Esophagus muscularis mucosa (tissue), 4 donors: ENCODE measurements around the gene ZNF503.

Source experiments
- EP300 ChIP-seq: sonication (generic); formaldehyde crosslinking; IDR thresholded peaks from one replicate; pipeline ENCODE4 v1.6.1; 2017; ENCODE audit warnings: antibody characterized with exemption
- POLR2A ChIP-seq: fragments of 450-650 bp; IDR thresholded peaks from one replicate; pipeline ENCODE4 v1.6.1; 2017; ENCODE audit warnings: antibody characterized with exemption, moderate library complexity, mild to moderate bottlenecking, low read depth
- POLR2AphosphoS5 ChIP-seq, 2 donors: sonication (generic); formaldehyde crosslinking; IDR thresholded peaks; one replicate each; pipeline ENCODE4 v1.6.1; 2017; ENCODE audit warnings: antibody characterized with exemption in 2 of 2
- TF ChIP-seq, protein P1 (sequence below), 3 experiments: fragments of 200-600 bp in 2 of 3; fragments of 450-650 bp in 1 of 3; sonication (generic) in 2 of 3; IDR thresholded peaks; one replicate each; pipeline ENCODE4 v1.5.1; 2017 to 2019; ENCODE audit warnings: antibody characterized with exemption in 3 of 3, mild to moderate bottlenecking in 2 of 3, moderate library complexity in 1 of 3

DNA sequence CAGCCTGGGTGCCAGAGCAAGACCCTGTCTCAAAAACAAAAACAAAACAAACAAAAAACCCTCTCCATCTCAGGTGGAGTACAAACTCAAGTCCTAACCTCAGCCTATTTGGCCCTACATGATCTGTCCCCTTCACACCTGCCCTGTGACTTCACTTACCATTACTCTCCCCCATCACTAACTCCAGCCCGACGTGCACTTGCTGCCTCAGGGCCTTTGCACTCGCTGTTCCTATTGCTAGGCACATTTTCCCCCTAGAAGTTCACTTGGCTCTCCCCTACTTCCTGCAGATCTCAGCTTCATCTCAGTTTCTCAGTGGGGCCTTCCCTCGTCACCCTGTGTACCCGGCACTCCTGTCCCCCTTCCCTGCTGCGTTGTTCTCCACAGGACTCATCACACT, 21.3 kb upstream of the ZNF503 start:
- TF ChIP-seq POLR2A (no peak), POLR2AphosphoS5 (IDR thresholded peaks at IDR 0.05) (no peak), EP300 (no peak)
- TF ChIP-seq, protein P1, sequence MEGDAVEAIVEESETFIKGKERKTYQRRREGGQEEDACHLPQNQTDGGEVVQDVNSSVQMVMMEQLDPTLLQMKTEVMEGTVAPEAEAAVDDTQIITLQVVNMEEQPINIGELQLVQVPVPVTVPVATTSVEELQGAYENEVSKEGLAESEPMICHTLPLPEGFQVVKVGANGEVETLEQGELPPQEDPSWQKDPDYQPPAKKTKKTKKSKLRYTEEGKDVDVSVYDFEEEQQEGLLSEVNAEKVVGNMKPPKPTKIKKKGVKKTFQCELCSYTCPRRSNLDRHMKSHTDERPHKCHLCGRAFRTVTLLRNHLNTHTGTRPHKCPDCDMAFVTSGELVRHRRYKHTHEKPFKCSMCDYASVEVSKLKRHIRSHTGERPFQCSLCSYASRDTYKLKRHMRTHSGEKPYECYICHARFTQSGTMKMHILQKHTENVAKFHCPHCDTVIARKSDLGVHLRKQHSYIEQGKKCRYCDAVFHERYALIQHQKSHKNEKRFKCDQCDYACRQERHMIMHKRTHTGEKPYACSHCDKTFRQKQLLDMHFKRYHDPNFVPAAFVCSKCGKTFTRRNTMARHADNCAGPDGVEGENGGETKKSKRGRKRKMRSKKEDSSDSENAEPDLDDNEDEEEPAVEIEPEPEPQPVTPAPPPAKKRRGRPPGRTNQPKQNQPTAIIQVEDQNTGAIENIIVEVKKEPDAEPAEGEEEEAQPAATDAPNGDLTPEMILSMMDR (IDR thresholded peaks at IDR 0.05) = no peak
